K562 (cell line): Measurements from ENCODE around the gene MARK4. TPM values are rescaled to one million over a fixed set of nuclear protein-coding genes. Genes with fewer than 3 reads are reported as not detected.

Experiments used
- ATF3 ChIP-seq, 2 experiments: fragments of 450-650 bp in 1 of 2; sonication (generic) in 1 of 2; formaldehyde crosslinking in 1 of 2; IDR thresholded peaks in 1 of 2; conservative IDR thresholded peaks in 1 of 2; 2 replicates each; pipeline versions ENCODE4 v1.6.1 to v1.8.1; 2016 to 2023; ENCODE audit warnings: mild to moderate bottlenecking in 2 of 2, moderate library complexity in 2 of 2, inconsistent platforms in 1 of 2, missing genetic modification reagents in 1 of 2
- CBFB ChIP-seq: sonication (generic); formaldehyde crosslinking; IDR thresholded peaks from 2 replicates; pipeline ENCODE4 v1.4.0; 2020; ENCODE audit warnings: mild to moderate bottlenecking, missing genetic modification reagents
- CBX2 ChIP-seq: fragments of 200-600 bp; sonication (generic); IDR thresholded peaks from one replicate; pipeline ENCODE4 v1.6.1; 2012; ENCODE audit warnings: mild to moderate bottlenecking, low read length, inconsistent platforms; ENCODE audit not compliant: insufficient read depth, poor library complexity, severe bottlenecking
- E2F6 ChIP-seq, 2 experiments: IDR thresholded peaks; 2 replicates each; pipeline ENCODE4 v1.6.1; 2011; ENCODE audit warnings: borderline replicate concordance in 1 of 2, control low read depth in 1 of 2, low read depth in 1 of 2, low read length in 1 of 2, mild to moderate bottlenecking in 1 of 2, mixed read lengths in 1 of 2, moderate library complexity in 1 of 2; ENCODE audit not compliant: insufficient read depth in 1 of 2, insufficient read length in 1 of 2, poor library complexity in 1 of 2, severe bottlenecking in 1 of 2; ENCODE audit errors: extremely low read depth in 1 of 2
- FOXJ2 ChIP-seq: fragments of 200-800 bp; sonication (Bioruptor generic); IDR thresholded peaks from 2 replicates; pipeline ENCODE4 v1.6.1; 2016; ENCODE audit warnings: missing genetic modification characterization, missing compliant biosample characterization
- HLTF ChIP-seq: fragments of 450-650 bp; IDR thresholded peaks from 2 replicates; pipeline ENCODE4 v1.6.1; 2016
- HMG20B ChIP-seq: fragments of 250-450 bp; sonication (Bioruptor Pico); IDR thresholded peaks from 2 replicates; pipeline ENCODE4 v1.5.0; 2021; ENCODE audit warnings: mild to moderate bottlenecking
- KDM5B ChIP-seq: fragments of 200-600 bp; sonication (generic); IDR thresholded peaks from 2 replicates; pipeline ENCODE4 v1.6.1; 2012; ENCODE audit warnings: low read depth, mild to moderate bottlenecking, moderate library complexity, low read length, control low read depth, inconsistent platforms; ENCODE audit not compliant: insufficient replicate concordance
- SRF ChIP-seq, 2 experiments: fragments of 250-450, 450-650 bp in 1 of 2; sonication (Bioruptor Pico) in 1 of 2; sonication (generic) in 1 of 2; formaldehyde crosslinking; IDR thresholded peaks; 2 replicates each; pipeline versions ENCODE4 v1.5.0 to v1.5.1; 2020 to 2022; ENCODE audit warnings: mild to moderate bottlenecking in 1 of 2, missing genetic modification reagents in 1 of 2
- ZBTB43 ChIP-seq: sonication (generic); formaldehyde crosslinking; IDR thresholded peaks from 2 replicates; pipeline ENCODE4 v1.8.0; 2023; ENCODE audit warnings: mild to moderate bottlenecking, missing genetic modification reagents
- ZFP91 ChIP-seq: sonication (generic); formaldehyde crosslinking; IDR thresholded peaks from 2 replicates; pipeline ENCODE4 v1.8.0; 2022; ENCODE audit warnings: mild to moderate bottlenecking, missing genetic modification reagents
- ZNF318 ChIP-seq, 2 experiments: fragments of 450-650 bp; IDR thresholded peaks; 2 replicates each; pipeline ENCODE4 v1.6.1; 2016; ENCODE audit warnings: mild to moderate bottlenecking in 2 of 2, borderline replicate concordance in 1 of 2, low read depth in 1 of 2, moderate library complexity in 1 of 2
- ZNF780A ChIP-seq: fragments of 250-450 bp; sonication (Bioruptor Pico); IDR thresholded peaks from 2 replicates; pipeline ENCODE4 v1.5.0; 2021; ENCODE audit warnings: mild to moderate bottlenecking
- polyA plus RNA-seq, 8 experiments: library from polyadenylated mRNA; depleted of rRNA in 4 of 8; stranded (reverse) in 5 of 8; unstranded in 3 of 8; fragments of >200 nt; fragmentation: Nextera tagmentation in 2 of 8; fragmentation: Illumina TruSeq in 1 of 8; extraction: Ambion mirVana in 2 of 8; extraction: Trizol in 1 of 8; gene quantifications; 2 replicates each; pipeline versions ENCODE4 v1.2.1 to v1.2.3, GENCODE V29; 2011 to 2014; ENCODE audit warnings: inconsistent platforms in 1 of 8, missing spikeins in 1 of 8
- total RNA-seq, 7 experiments: library from RNA; depleted of rRNA in 6 of 7; stranded (reverse); fragments of >200 nt in 6 of 7; fragmentation: Illumina TruSeq in 2 of 7; extraction: Trizol in 2 of 7; gene quantifications; 2 replicates each; pipeline versions ENCODE4 v1.2.1 to v1.2.3, GENCODE V29; 2011 to 2021; ENCODE audit warnings: low replicate concordance in 1 of 7

MARK4 gene
- total and polyA plus RNA-seq, 9 of the 15 experiments (the other 6 are each of a cell fraction or from before 2014, with no cell fraction given) = 0.52 to 29.4 (median 8.6) TPM

- TF ChIP-seq ZNF318 (IDR thresholded peaks at IDR 0.05; ENCODE audit: borderline replicate concordance in 1 of 2, low read depth in 1 of 2) = no peak
- no peak for TF ChIP-seq HLTF
- no peak for TF ChIP-seq HMG20B (CRISPR knock-in tag)
- no peak for TF ChIP-seq ZFP91 (CRISPR knock-in tag)
- TF ChIP-seq ATF3 (IDR thresholded peaks at IDR 0.05) = no peak
- TF ChIP-seq ATF3 (CRISPR knock-in tag; conservative IDR thresholded peaks at IDR 0.05) = no peak
- peak in 1 of 2 experiments; percentile 78; a peak in 1 of 4 replicates for TF ChIP-seq SRF (CRISPR knock-in tag; IDR thresholded peaks at IDR 0.05)
- peak; percentile 36 for TF ChIP-seq KDM5B
- TF ChIP-seq E2F6 (IDR thresholded peaks at IDR 0.05; ENCODE audit: borderline replicate concordance in 1 of 2, extremely low read depth in 1 of 2, insufficient read depth in 1 of 2, insufficient read length in 1 of 2, low read depth in 1 of 2, low read length in 1 of 2, poor library complexity in 1 of 2, severe bottlenecking in 1 of 2) = peak; percentile 21 to 37
- no peak for TF ChIP-seq ZBTB43 (CRISPR knock-in tag)
- TF ChIP-seq CBFB (CRISPR knock-in tag) = no peak
- no peak for TF ChIP-seq FOXJ2 (tag)
- no peak for TF ChIP-seq ZNF780A (CRISPR knock-in tag)
- TF ChIP-seq CBX2 = no peak
These were observed 5.7 kb upstream of the MARK4 start, which contains the start of gene EXOC3L2 (continued) for GRCh38 chr19:45245334-45245787.
